ENCODE data around the gene ZNF358.

Gene ZNF358

DNA sequence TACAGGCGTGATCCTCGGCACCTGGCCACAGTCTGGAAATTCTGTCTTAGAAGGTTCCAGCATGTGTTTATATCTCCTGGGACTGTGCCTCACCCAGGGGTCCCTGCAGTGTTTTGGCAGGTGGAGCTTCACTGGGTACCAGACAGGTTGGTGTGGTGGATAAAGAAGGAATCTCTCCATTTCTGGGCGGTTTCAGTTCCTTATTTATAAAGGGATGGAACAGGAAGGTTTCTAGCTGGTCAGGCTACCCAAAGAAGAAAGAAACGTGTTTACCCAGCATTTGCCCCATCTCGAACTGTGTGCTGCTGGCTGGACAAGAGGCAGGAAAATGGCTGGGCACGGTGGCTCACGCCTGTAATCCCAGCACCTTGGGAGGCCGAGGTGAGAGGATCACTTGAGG lies 29.4 kb downstream of the ZNF358 start:
- Histone ChIP-seq H3K9me2 (replicated peaks; ENCODE audit: insufficient read depth, low read length) (no peaks in the 10 kb centered on the region), H4K20me1 (ENCODE audit: insufficient read depth, low read length) (no peaks in the 10 kb centered on the region), H3K4me1 (ENCODE audit: low read length) (no peaks in the 10 kb centered on the region), H3K36me3 (replicated peaks; ENCODE audit: insufficient read depth, low read length) (no peaks in the 10 kb centered on the region), H3K27me3 (replicated peaks; ENCODE audit: insufficient read depth, low read length) (no peaks in the 10 kb centered on the region), H2AFZ (ENCODE audit: low read length) (no peak overlapping the region), H3F3A (ENCODE audit: insufficient read depth, low read length) (no peaks in the 10 kb centered on the region), H3K4me2 (ENCODE audit: low read depth, low read length) (no peak overlapping the region), H3K79me2 (ENCODE audit: low read length) (no peaks in the 10 kb centered on the region), H3K9me3 (replicated peaks; ENCODE audit: insufficient read depth, low read length) (no peaks in the 10 kb centered on the region), H3K9ac (ENCODE audit: low read length) (no peak overlapping the region), H3K27ac (ENCODE audit: low read length) (no peak overlapping the region), H3K4me3 (ENCODE audit: low read length) (no peak overlapping the region)
- TF ChIP-seq EZH2phosphoT487 (IDR thresholded peaks at IDR 0.05; ENCODE audit: low read length) (no peak), CTCF (IDR thresholded peaks at IDR 0.05; ENCODE audit: low read length) (no peak), EZH2 (optimal IDR thresholded peaks at IDR 0.05; ENCODE audit: low read depth, low read length) (no peak)
- DNase-seq, result no peak

- no peak for TF ChIP-seq CTCF (IDR thresholded peaks at IDR 0.05; ENCODE audit: low read length)
- TF ChIP-seq EZH2phosphoT487 (IDR thresholded peaks at IDR 0.05; ENCODE audit: low read length), result no peak
- no peak for TF ChIP-seq EZH2 (optimal IDR thresholded peaks at IDR 0.05; ENCODE audit: low read depth, low read length)
- Histone ChIP-seq H3K27me3 (replicated peaks; ENCODE audit: insufficient read depth, low read length) (no peaks in the 10 kb centered on the region), H3K79me2 (ENCODE audit: low read length) (no peaks in the 10 kb centered on the region), H3K9me2 (replicated peaks; ENCODE audit: insufficient read depth, low read length) (no peaks in the 10 kb centered on the region), H3K27ac (ENCODE audit: low read length) (no peak overlapping the region), H3K9ac (ENCODE audit: low read length) (no peak overlapping the region), H4K20me1 (ENCODE audit: insufficient read depth, low read length) (no peaks in the 10 kb centered on the region), H3F3A (ENCODE audit: insufficient read depth, low read length) (no peaks in the 10 kb centered on the region), H3K9me3 (replicated peaks; ENCODE audit: insufficient read depth, low read length) (no peaks in the 10 kb centered on the region), H3K4me2 (ENCODE audit: low read depth, low read length) (no peak overlapping the region), H3K36me3 (replicated peaks; ENCODE audit: insufficient read depth, low read length) (no peaks in the 10 kb centered on the region), H3K4me3 (ENCODE audit: low read length) (no peak overlapping the region), H2AFZ (ENCODE audit: low read length) (no peak overlapping the region), H3K4me1 (ENCODE audit: low read length) (peaks cover 3% of the 10 kb centered on the region; the same call in 1 of the 2 replicates)
- no peak for DNase-seq
These were observed 30.0 kb downstream of the ZNF358 start for GRCh38 chr19:7545904-7546303.

- Histone ChIP-seq H3K36me3 (replicated peaks; ENCODE audit: insufficient read depth, low read length) (no peaks in the 10 kb centered on the region), H3F3A (ENCODE audit: insufficient read depth, low read length) (no peaks in the 10 kb centered on the region), H2AFZ (ENCODE audit: low read length) (no peak overlapping the region), H3K9me3 (replicated peaks; ENCODE audit: insufficient read depth, low read length) (no peaks in the 10 kb centered on the region), H4K20me1 (ENCODE audit: insufficient read depth, low read length) (no peaks in the 10 kb centered on the region), H3K27ac (ENCODE audit: low read length) (no peak overlapping the region), H3K27me3 (replicated peaks; ENCODE audit: insufficient read depth, low read length) (no peaks in the 10 kb centered on the region), H3K4me3 (ENCODE audit: low read length) (no peak overlapping the region), H3K4me2 (ENCODE audit: low read depth, low read length) (no peak overlapping the region), H3K4me1 (ENCODE audit: low read length) (peaks cover 3% of the 10 kb centered on the region; the same call in 1 of the 2 replicates), H3K79me2 (ENCODE audit: low read length) (no peaks in the 10 kb centered on the region), H3K9ac (ENCODE audit: low read length) (no peak overlapping the region), H3K9me2 (replicated peaks; ENCODE audit: insufficient read depth, low read length) (no peaks in the 10 kb centered on the region)
- TF ChIP-seq EZH2phosphoT487 (IDR thresholded peaks at IDR 0.05; ENCODE audit: low read length), result no peak
- TF ChIP-seq CTCF (IDR thresholded peaks at IDR 0.05; ENCODE audit: low read length), result no peak
- DNase-seq, result no peak
These were observed 31.3 kb downstream of the ZNF358 start for GRCh38 chr19:7547159-7547558.
